Hepatic stellate cell (primary cell): Measurements from ENCODE around the gene CADPS2.
"Not testable (repeated sequence)": the region's sequence is repeated elsewhere in the genome, so short reads cannot be mapped to it uniquely, and the experiment has no call there.

ENCODE experiments used
- DNase-seq: peaks from one replicate; pipeline ENCODE4 v3.0.0; 2011; ENCODE audit warnings: low spot score

Gene CADPS2

DNA sequence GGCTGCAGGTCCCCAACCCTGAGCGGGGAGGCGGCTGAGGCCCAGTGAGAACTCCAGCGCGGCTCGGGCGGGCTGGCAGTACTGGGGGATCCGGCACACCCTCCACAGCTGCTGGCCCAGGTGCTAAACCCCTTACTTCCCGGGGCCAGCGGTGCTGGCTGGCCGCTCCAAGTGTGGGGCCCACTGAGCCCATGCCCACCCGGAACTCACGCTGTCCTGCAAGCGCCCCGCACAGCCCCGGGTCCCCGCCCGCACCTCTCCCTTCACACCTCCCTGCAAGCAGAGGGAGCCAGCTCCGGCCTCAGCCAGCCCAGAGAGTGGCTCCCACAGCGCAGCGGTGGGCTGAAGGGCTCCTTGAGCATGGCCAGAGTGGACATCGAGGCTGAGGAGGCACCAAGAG, 212.3 kb downstream of the CADPS2 start:
- no peak for DNase-seq

DNA sequence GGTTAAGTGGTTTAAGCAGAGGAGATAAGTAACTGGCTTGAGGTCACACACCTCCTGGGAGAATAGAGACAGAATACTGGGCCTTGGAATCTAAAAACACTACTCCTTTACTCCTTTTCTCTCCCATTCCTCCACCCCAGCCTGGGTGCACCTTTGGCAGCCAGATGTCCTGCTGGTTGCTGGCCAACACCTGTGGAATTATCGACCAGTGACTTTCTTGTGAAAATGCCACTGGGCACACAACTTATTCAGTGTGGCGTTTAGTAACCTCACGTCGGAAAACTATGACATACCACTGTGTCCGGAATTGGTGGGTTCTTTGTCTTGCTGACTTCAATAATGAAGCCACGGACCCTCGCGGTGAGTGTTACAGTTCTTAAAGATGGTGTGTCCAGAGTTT, 213.7 kb downstream of the CADPS2 start:
- no peak for DNase-seq

DNA sequence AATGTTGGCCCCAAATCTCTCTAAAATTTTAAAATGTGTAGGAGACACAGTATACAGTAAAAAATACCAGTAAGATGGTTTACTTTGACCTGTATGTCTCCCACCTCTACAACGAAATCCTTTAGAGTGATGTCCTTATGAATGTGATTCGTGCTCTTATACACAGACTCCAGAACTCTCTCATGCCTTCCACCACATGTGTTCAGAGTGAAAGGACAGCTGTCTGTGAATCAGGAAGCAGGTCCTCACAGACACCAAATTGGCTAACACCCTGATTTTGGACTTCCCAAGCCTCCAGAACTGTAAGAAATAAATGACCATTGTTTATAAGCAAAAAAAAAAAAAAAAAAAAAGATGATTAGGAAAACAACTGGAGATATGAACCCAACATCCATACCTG, 222.5 kb downstream of the CADPS2 start:
- DNase-seq, result no peak

DNA sequence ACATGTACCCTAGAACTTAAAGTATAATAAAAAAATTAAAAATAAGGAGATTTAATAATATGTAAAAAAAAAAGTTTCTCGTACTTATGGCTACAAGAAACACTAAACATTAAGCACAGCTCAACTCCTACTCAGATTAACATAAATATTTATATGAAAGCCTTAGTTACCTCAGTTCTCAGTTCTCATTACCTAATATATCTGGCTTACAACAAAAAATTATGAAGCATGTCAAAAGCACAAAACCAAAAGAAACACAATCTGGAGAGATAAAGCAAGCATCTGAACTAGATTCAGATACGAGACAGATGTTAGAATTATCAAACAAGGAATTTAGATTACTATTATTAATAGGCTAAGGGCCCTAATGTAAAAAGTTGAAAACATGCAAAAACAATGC, 227.4 kb downstream of the CADPS2 start:
- DNase-seq, result no peak

DNA sequence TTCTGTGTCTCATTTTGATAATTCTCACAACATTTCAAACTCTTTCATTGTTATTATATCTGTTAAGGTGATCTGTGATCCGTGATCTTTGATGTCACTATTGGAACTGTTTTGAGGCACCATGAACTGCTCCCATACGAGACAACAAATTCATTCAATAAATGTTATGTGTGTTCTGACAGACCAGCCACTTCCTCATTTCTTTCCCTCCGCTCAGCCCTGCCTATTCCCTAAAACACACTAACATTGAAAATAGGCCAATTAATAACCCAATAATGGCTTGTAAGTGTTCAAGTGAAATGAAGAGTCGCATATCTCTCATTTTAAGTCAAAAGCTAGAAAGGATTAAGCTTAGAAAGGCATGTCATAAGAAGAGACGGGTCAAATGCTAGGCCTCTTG, 232.6 kb downstream of the CADPS2 start:
- DNase-seq, result no peak

DNA sequence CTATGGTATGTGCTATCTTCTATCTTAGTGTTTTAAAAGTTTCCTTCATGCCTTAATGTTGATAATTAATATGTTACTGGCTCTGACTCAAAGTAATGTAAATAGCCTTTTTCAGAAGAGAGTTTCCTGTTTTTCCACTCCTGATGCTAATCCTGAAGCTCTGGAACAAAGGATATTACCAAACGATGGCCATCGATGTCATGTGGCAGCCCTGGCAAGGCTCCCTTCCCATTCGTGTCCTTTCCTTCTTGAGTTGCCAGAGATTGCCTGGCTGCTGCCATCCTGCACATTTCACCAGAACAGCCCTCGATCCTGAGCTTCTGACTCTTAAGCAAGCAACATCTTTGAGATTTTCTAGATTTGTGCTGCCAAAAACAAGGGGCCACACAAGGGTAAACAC, 233.4 kb downstream of the CADPS2 start:
- DNase-seq, result no peak

DNA sequence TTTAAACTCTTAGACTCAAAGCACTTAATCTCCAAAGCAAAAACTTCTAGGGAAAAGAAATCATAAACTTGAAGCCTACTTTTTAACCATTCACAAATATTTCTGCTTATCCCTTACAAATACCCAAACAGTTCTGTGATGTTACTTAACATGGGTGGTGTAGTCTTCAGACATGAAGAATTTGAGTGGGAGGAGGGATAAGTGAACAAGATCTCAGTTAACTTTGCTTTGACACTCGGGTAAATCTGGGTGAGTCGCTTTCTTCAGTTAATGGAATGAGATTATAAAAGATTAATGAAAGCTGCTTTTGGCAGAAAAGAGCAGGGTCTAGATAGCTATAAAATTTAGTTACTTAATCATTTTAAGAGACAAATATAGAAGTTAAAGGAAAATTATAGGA, 234.8 kb downstream of the CADPS2 start:
- no peak for DNase-seq

DNA sequence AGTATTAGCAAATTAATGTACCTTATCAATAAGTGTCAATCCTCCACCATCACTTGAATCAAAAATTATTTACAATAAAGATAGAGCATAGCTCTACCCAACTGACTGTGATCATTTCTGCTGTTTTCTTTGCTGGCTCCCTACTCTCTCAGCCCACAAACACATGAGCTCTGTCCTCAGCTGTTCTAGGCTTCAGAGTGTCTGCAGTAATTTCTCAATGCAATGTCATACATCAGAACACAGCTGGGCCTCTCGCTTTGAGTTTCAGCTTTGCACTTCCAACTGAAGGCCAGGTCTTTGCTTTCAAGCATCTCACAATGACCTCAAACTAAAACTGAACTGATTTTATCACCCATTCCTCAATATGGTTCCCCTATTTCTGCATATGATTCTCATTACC, 243.0 kb downstream of the CADPS2 start:
- DNase-seq, result no peak

DNA sequence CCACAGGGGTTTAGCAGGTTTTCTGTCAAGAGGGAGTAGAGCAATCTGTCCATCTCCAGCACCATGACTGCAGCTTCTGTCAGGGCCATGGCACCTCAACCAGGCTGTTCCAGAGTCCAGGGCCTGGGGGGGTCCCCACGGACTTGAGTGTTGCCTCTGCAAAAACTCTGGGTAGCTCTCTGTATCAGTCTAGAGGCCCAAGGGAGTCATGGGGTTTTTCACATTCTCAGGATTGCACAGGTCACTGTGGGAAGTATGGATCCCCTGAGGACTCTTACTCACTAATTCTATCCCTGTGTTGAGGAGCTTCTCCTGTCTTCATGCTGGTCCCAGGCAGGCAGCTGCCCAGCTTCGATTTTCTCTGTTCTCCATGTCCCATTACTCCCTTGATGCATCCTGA, 247.8 kb downstream of the CADPS2 start:
- no peak for DNase-seq

DNA sequence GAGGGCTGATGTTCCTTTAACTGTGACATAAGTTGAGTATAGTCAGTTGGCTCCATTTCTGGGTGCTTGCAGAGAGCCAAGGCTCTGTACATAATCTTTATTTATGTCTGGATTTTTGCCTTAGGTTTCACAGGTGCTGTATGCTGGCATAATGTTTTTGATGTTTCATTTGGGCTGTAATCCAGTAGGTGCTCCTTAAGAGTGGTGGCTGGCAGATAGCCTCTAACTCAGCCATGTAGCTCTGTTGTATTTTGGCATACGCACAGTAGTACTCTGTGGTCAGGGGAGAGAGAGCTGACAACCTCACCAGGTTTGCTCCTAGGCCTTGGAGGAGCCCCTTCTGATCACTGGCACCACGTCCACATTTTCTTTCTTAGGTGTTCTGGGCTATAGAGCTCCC, 248.5 kb downstream of the CADPS2 start:
- no peak for DNase-seq

DNA sequence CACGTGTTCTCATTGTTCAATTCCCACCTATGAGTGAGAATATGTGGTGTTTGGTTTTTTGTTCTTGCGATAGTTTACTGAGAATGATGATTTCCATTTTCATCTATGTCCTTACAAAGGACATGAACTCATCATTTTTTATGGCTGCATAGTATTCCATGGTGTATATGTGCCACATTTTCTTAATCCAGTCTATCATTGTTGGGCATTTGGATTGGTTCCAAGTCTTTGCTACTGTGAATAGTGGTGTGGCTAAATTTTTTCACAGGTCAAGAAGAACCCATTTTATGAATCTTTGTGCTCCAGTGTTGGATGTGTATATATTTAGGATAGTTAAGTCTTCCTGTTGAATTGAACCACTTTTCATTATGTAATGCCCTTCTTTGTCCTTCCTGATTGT, 250.8 kb downstream of the CADPS2 start:
- DNase-seq, result not testable (repeated sequence)

DNA sequence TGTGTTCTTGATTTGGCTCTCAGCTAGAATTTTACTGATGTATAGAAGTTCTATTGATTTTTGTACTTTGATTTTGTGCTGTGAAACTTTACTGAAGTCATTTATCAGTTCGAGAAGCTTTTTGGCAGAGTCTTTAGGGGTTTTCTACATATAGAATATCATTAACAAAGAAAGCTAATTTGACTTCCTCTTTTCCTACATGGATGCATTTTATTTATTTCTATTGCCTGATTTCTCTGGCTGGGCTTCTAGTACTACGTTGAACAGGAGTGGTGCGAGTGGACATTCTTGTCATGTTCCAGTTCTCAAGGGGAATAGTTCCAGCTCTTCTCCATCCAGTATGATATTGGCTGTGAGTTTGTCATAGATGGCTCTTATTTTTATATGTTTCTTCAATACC, 252.8 kb downstream of the CADPS2 start:
- no peak for DNase-seq

DNA sequence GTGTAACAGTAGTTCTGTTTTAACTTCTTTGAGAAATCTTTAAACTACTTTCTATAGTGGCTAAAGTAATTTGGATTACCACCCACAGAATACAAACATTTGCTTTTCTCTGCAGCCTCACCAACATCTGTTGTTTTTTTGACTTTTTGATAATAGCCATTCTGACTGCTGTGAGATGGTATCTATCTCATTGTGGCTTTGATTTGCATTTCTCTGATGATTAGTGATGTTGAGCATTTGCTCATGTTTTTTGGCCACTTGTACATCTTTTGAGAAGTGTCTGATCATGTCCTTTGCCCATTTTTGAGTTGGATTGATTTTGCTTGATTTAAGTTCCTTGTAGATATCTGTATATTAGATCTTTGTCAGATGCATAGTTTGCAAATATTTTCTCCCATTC, 254.0 kb downstream of the CADPS2 start:
- DNase-seq, result no peak

DNA sequence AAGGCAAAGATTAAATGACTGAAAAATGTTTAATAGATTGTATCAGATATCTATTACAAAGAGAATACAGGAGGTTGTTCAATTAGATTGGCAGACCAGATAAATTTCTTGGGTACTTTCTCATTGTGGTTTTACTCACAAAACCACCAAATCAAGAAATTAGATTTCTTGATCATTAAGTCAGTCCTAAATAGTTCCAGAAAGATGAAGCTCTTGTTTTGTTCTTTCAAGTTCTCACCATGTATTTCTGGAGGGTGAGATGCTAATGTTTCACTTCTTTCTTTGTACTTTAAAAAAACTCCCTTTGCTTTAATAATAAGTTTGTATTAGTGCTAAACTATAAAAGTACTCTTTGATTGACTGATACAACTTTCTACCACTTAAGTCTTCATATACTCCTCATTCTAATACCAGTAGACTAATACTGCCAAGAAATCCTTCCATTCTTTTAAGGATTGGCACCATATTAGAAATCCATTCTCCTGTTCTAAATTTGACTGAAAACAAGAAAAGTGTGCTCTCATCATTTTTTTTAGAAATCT, 256.8 kb downstream of the CADPS2 start:
- DNase-seq, result no peak

DNA sequence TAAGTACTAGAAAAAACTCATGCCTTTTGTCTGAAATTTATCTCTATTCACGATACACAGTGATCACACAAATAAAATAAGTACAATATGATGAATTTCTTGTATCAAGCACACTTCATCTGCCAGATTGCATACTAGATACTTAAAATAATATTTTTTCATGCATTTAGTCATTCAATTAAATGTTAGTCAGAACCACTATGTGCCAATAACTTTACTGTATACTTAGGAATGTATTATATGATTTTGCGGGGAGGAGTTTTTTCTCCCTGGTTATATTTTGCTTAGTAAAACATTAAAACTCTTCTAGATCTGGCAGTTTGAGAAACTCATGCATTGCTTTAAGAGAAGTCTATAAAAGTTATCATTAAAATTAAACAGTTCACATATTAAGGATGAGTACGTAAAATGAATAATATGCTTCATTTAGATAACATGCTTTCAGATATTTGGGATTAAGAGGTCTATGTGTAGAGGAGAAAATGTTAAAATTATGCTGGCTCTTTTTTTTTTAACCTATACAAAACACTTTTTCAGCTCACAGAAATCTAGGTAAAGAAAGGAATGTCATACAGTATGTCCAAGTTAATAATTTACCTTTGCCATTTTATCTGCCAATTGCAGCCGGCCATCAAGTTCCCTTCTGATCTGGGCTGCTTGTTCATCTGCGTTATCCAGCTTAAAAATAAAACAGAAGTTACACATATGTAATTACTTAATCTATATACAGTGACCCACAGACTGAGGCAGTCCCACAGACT, 257.4 kb downstream of the CADPS2 start:
- DNase-seq, result peak; percentile 4

DNA sequence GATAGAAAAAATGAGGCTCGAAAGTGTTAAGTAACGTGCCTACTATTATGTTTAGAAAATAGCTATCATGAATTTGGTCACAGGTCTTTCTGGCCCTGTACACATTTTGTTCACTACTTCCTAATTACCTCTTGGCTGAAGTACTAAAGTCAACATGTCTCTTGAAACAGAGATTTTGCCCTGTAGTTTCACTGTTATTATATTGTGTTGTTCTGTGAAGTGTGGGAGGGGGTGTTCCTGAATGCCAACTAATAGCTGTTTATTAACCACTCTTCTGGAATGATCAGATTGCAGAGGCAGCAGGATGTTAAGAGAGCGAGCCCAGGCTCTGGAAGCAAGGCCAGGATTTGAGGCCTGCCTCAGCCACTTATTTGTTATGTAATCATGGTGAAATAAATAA, 259.5 kb downstream of the CADPS2 start:
- no peak for DNase-seq

DNA sequence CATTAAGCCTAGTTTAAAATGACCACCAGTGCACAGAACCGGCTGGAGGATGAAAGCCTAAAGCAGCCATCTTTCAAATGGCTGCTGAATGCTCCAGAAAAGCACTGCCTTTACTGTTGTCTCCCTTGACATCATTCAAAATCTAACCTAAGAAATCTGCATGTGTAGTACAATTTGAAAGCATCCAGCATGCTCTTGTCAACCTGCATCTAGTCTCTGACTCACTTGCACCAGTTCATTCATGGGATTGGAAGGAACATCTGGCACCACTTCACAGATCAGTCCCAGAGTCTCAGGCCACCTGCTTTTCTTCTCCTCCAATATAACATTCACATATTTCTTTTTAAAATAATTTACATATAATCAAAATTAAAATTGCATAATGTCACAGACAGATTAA, 263.6 kb downstream of the CADPS2 start:
- no peak for DNase-seq

DNA sequence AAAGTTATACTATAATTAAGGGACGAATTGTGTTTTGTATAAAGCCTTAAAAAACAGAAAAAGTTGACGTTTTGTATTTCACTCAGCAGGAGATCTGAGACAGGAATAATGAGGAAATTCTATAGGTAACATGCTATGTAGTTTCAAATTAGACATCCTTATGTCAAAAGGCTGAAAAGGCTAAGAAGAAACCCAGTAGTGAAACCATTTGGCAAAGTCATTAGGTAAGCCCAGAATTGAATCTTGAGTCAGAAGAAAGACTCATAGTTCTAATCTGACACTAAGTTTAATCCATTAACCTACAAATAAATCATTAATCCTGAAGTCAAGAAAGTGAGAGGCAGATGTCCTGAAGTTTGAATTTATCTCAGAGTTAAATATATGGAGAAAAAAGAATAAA, 266.6 kb downstream of the CADPS2 start:
- no peak for DNase-seq

DNA sequence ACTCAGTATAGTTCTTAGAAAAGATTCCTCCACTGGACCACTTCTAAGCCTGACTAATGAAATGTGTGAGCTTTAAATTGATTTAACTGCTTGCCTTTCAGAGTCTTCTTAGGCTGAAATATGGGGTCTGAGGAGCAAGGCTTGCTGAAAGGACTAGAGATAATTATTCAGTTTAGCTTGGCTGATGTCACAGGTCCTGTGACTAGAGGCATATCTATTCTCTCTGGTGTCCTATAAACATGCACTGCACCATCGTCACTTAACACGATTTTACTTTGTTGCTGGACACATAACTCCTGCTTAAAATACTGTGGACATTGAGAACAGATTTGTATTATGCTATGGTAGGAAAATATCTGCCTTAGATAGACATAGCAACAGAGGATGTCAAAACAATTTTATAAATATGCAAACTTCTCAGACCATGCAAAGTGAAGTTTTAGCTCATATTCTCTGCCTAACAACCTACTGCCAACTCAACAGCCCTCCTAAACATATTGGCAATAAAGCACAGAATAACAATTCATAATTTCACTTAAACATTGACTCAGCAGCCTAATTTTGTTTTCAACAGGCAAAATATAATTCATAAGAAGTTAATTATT, 267.6 kb downstream of the CADPS2 start:
- no peak for DNase-seq

DNA sequence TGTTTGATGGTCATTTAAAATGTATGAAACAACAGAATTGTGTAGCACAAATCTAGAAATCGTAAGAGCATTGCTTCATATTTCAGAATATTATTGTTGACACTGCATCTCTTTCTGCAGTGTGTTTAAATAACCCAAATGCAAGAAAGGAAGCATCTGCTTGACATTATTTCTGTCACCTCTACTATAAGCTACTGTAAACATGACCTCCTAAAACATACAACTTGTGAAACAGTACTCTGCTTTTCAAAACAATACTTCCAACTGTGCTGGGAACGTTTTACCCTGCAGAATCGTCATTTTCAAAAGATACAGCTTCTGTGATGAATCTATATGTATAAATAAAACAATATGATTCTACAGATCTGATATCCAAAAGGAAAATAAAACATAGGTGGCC, 269.3 kb downstream of the CADPS2 start:
- DNase-seq, result no peak

DNA sequence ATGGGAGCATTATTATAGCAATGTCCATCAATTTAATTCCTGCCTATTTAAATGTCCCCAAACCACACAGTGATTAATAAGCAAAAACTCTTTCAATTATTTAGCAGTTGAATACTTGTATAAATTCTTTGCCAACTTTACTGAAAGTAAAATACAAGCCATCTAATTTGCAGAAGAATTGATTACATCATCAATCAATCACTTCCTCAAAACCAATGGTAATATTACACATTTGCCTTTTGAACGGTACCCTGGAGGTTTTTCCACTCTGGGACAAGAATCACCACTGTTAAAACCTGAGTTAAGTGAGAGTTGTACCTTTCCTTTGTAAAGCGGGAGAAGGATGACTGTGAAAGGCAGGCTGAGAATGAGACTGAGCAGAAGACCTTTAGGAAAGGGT, 280.3 kb downstream of the CADPS2 start:
- DNase-seq, result no peak

DNA sequence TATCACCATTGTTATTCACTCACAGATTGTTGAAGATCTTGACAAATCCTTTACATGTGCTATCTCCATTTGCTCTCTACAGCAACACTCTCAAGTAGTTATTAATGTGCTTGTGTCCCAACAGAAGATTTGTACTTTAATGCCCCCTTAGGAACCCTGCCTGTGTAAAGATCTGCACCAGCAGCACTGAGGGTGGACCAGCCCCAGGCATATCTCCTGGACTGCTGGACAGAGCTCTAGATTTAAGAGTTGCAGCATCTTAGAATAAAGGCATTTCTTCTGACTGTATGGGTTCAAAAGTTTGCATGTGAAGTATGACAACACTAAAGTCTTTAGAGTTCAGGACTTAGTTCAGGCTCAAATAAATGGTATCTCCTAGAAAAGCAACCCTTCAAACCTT, 282.0 kb downstream of the CADPS2 start:
- no peak for DNase-seq

DNA sequence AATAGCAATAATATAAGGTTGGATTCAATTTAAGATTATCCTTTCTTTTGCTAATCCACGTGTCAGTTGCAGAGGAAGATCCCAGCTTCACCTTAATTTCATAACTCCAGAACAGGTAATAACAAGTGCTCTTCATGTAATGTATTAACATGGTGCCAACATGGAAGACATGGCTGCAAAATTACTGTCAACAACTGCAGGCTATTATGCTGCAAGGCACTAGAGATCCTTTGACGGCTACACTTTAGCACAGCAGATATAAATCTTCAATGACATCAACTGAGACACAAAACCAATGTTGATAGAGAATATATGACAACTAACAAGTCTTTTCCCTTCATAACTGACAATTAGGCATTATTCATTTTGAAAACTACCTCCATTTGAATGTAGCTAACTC, 283.5 kb downstream of the CADPS2 start:
- DNase-seq, result no peak

DNA sequence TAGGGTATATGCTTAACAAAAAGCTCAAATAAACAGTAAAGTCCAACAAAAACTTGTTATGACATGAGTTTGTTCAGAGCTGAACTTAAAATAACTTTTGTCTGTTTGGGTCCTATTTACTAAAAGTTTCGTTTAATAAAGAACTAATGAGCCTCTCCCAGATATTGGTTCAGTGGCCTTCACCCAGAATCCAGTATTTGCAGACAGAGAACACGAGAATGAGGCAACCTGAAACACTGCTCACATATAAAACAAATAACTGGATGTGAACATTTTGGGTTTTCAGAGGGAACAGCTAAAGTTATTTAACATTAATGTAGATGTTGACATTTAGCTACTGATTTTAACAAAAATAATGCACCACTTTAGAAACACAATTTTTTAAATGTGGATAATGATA, 285.6 kb downstream of the CADPS2 start:
- no peak for DNase-seq
